Head of caudate nucleus (tissue), 42 donors: ENCODE measurements around the gene AURKAIP1.

Experiments
- DNase-seq, 42 donors: peaks; one replicate each; pipeline versions ENCODE4 v3.0.0 to v3.0.0-alpha.2; 2020 to 2021; ENCODE audit warnings: mixed read lengths in 7 of 42
- intact Hi-C: fragments of 100-400 bp; cut with DNase I; formaldehyde crosslinking; loops from one replicate; pipeline ENCODE4 v1.15.0; 2022

AURKAIP1 gene

GRCh38 chr1:1329304-1330210, 45.5 kb downstream of the AURKAIP1 start:
- DNase-seq, result no peak
- intact Hi-C loops, result no loop called here

GRCh38 chr1:1328254-1328653, 46.8 kb downstream of the AURKAIP1 start:
- DNase-seq, result no peak
- intact Hi-C loops, result no loop called here

- no peak for DNase-seq
- intact Hi-C loops, result no loop called here
These were observed 47.7 kb downstream of the AURKAIP1 start for GRCh38 chr1:1327291-1327690.

- intact Hi-C loops, result no loop called here
- DNase-seq, result no peak
These were observed 48.9 kb downstream of the AURKAIP1 start for GRCh38 chr1:1326075-1326605.

- no peak for DNase-seq
- intact Hi-C loops, result no loop called here
These were observed 49.5 kb downstream of the AURKAIP1 start for GRCh38 chr1:1325288-1326074.

- intact Hi-C loops, result no loop called here
- DNase-seq, result peak; percentile 80 to 98 (median 93)
These were observed 50.3 kb downstream of the AURKAIP1 start, which contains the start of the genes CPTP and INTS11 for GRCh38 chr1:1324524-1325287. CPTP (plus strand) TSS chr1:1324802; CDS start chr1:1326911, 2,109 bp downstream. INTS11 (minus strand) TSS chr1:1324660; CDS start chr1:1324608, 52 bp downstream.

GRCh38 chr1:1324084-1324523, 50.9 kb downstream of the AURKAIP1 start:
- intact Hi-C loops, result no loop called here
- no peak for DNase-seq
